VCaP (cell line): ENCODE data around the gene SLC22A1.

ENCODE experiments used
- H3K27ac ChIP-seq: fragments of 450-650 bp; 2 replicates; pipeline ENCODE4 v1.5.1; 2017
- CTCF ChIP-seq: fragments of 450-650 bp; conservative IDR thresholded peaks from 2 replicates; pipeline ENCODE4 v1.5.1; 2017; ENCODE audit warnings: mild to moderate bottlenecking, moderate library complexity

Gene SLC22A1

GRCh38 chr6:160080097-160080496, 41.5 kb upstream of the SLC22A1 start:
- H3K27ac ChIP-seq: no peak overlapping the region
- no peak for TF ChIP-seq CTCF

GRCh38 chr6:160081398-160081797, 40.2 kb upstream of the SLC22A1 start:
- no peak for TF ChIP-seq CTCF
- no peak overlapping the region for H3K27ac ChIP-seq

- H3K27ac ChIP-seq: no peak overlapping the region
- no peak for TF ChIP-seq CTCF
Measured at GRCh38 chr6:160082627-160083026, 39.0 kb upstream of the SLC22A1 start.

GRCh38 chr6:160084198-160084776, 37.3 kb upstream of the SLC22A1 start:
- peak overlapping the region; percentile 46 for H3K27ac ChIP-seq
- no peak for TF ChIP-seq CTCF

GRCh38 chr6:160085226-160085625, 36.4 kb upstream of the SLC22A1 start:
- peak overlapping the region; percentile 46 for H3K27ac ChIP-seq
- no peak for TF ChIP-seq CTCF

- peak overlapping the region; percentile 46 for H3K27ac ChIP-seq
- no peak for TF ChIP-seq CTCF
Measured at GRCh38 chr6:160085713-160086505, 35.7 kb upstream of the SLC22A1 start.

GRCh38 chr6:160086754-160087153, 34.9 kb upstream of the SLC22A1 start:
- no peak for TF ChIP-seq CTCF
- no peak overlapping the region for H3K27ac ChIP-seq
